Measurements from ENCODE around the gene USP24. TPM values are rescaled to one million over a fixed set of nuclear protein-coding genes. Genes with fewer than 3 reads are reported as not detected.

USP24 gene
- total RNA-seq, 1 experiment from 2014 or later = 45.7 TPM

DNA sequence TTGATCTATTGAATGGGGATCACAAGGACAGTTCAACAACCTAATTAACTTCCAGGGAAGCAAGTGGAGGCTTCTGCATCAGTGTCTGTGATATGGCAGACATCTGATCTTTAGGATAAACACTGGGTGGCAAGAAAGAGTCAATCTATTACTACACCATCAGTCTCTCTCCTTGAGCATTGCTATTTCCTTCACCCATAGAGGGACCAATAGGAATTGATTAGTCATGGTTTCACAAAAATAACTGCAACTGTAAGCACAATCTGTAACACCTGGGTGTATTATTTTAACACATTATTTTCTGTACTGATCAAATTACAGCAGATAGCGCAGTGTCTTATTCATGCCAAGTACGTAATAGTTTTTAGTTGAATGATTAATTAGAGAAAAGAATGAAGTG, 50.3 kb downstream of the USP24 start:
- no peak for TF ChIP-seq CTCF (IDR thresholded peaks at IDR 0.05; ENCODE audit: unreplicated experiment)
- peaks cover 3% of the 10 kb centered on the region for H3K4me1 Mint-ChIP-seq (ENCODE audit: insufficient read depth, unreplicated experiment)
- H3K27ac Mint-ChIP-seq (ENCODE audit: low read depth, unreplicated experiment) = no peak overlapping the region
- peaks cover 6% of the 10 kb centered on the region for H3K9me3 Mint-ChIP-seq (ENCODE audit: unreplicated experiment)
- CTCF ChIA-PET = interaction anchor here (3.9 kb wide), 1 partner anchor 113 kb away, joined by 19 read pairs; no protein-coding TSS in a partner anchor
- H3K27me3 Mint-ChIP-seq (ENCODE audit: insufficient read depth, unreplicated experiment) = no peaks in the 10 kb centered on the region
- POLR2A ChIA-PET = interaction anchor here (0.8 to 1.5 kb wide), 3 partner anchors 14 to 26 kb away, joined by 4 to 6 read pairs (median 4); no protein-coding TSS in a partner anchor
- DNase-seq (ENCODE audit: unreplicated experiment) = no peak
- H3K36me3 Mint-ChIP-seq (ENCODE audit: insufficient read depth, unreplicated experiment) = peaks cover 42% of the 10 kb centered on the region
- no peak overlapping the region for H3K4me3 Mint-ChIP-seq (ENCODE audit: unreplicated experiment)
- intact Hi-C loops (cut with micrococcal nuclease) = no loop called here
- no TSS peak for BruUV-seq (replicated peaks)

- intact Hi-C loops (cut with micrococcal nuclease) = no loop called here
- DNase-seq (ENCODE audit: unreplicated experiment) = no peak
- H3K9me3 Mint-ChIP-seq (ENCODE audit: unreplicated experiment) = no peaks in the 10 kb centered on the region
- H3K4me1 Mint-ChIP-seq (ENCODE audit: insufficient read depth, unreplicated experiment) = no peaks in the 10 kb centered on the region
- no peaks in the 10 kb centered on the region for H3K27me3 Mint-ChIP-seq (ENCODE audit: insufficient read depth, unreplicated experiment)
- CTCF ChIA-PET = interaction anchor here (1.2 kb wide), 1 partner anchor 118 kb away, joined by 6 read pairs; no protein-coding TSS in a partner anchor
- H3K4me3 Mint-ChIP-seq (ENCODE audit: unreplicated experiment) = no peak overlapping the region
- BruUV-seq (replicated peaks) = no TSS peak
- TF ChIP-seq CTCF (IDR thresholded peaks at IDR 0.05; ENCODE audit: unreplicated experiment) = no peak
- POLR2A ChIA-PET = interaction anchor here (0.7 kb wide), 1 partner anchor 9 kb away, joined by 3 read pairs; no protein-coding TSS in a partner anchor
- H3K36me3 Mint-ChIP-seq (ENCODE audit: insufficient read depth, unreplicated experiment) = peaks cover 63% of the 10 kb centered on the region
- no peak overlapping the region for H3K27ac Mint-ChIP-seq (ENCODE audit: low read depth, unreplicated experiment)
Observed at GRCh38 chr1:55159571-55159970, 55.6 kb downstream of the USP24 start.

DNA sequence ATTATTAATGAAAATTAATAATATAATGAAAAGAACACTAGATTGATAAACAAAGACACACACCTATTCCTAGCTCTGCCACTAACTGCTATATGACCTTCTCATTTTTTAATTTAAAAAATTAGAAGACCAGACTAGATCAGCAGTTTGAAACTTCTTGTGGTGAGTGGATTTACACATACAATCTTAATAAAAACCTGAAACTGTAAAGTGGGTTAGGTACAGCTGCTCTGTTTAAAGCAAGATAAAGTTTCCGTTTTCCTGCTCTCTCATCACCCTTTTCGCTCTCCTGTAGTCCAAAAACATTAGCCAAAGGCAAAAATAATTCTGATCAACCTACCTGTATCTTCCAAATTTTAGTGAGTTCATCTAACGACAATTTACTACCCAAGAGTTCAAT, 58.6 kb downstream of the USP24 start:
- ChIA-PET POLR2A (no interaction called here), CTCF (interaction anchor here (0.6 kb wide), 1 partner anchor 121 kb away, joined by 3 read pairs; no protein-coding TSS in a partner anchor)
- no peaks in the 10 kb centered on the region for H3K9me3 Mint-ChIP-seq (ENCODE audit: unreplicated experiment)
- H3K27me3 Mint-ChIP-seq (ENCODE audit: insufficient read depth, unreplicated experiment) = no peaks in the 10 kb centered on the region
- no peak for DNase-seq (ENCODE audit: unreplicated experiment)
- no peaks in the 10 kb centered on the region for H3K4me1 Mint-ChIP-seq (ENCODE audit: insufficient read depth, unreplicated experiment)
- H3K27ac Mint-ChIP-seq (ENCODE audit: low read depth, unreplicated experiment) = no peak overlapping the region
- no peak overlapping the region for H3K4me3 Mint-ChIP-seq (ENCODE audit: unreplicated experiment)
- H3K36me3 Mint-ChIP-seq (ENCODE audit: insufficient read depth, unreplicated experiment) = peaks cover 77% of the 10 kb centered on the region
- TF ChIP-seq CTCF (IDR thresholded peaks at IDR 0.05; ENCODE audit: unreplicated experiment) = no peak
- BruUV-seq (replicated peaks) = no TSS peak
- intact Hi-C loops (cut with micrococcal nuclease) = no loop called here

GRCh38 chr1:55156093-55156492, 59.1 kb downstream of the USP24 start:
- Mint-ChIP-seq H3K36me3 (ENCODE audit: insufficient read depth, unreplicated experiment) (peaks cover 82% of the 10 kb centered on the region), H3K4me3 (ENCODE audit: unreplicated experiment) (no peak overlapping the region), H3K4me1 (ENCODE audit: insufficient read depth, unreplicated experiment) (no peaks in the 10 kb centered on the region), H3K9me3 (ENCODE audit: unreplicated experiment) (no peaks in the 10 kb centered on the region), H3K27me3 (ENCODE audit: insufficient read depth, unreplicated experiment) (no peaks in the 10 kb centered on the region), H3K27ac (ENCODE audit: low read depth, unreplicated experiment) (no peak overlapping the region)
- ChIA-PET POLR2A (no interaction called here), CTCF (interaction anchor here (0.6 kb wide), 1 partner anchor 121 kb away, joined by 3 read pairs; no protein-coding TSS in a partner anchor)
- no TSS peak for BruUV-seq (replicated peaks)
- no peak for TF ChIP-seq CTCF (IDR thresholded peaks at IDR 0.05; ENCODE audit: unreplicated experiment)
- intact Hi-C loops (cut with micrococcal nuclease) = no loop called here
- no peak for DNase-seq (ENCODE audit: unreplicated experiment)
